Spleen (tissue), 11 donors: ENCODE data around the gene EXOSC6. TPM values are rescaled to one million over a fixed set of nuclear protein-coding genes. Genes with fewer than 3 reads are reported as not detected.

Source experiments
- DNase-seq: peaks from one replicate; pipeline ENCODE4 v3.0.0-alpha.2; 2020
- H3K27ac ChIP-seq, 8 donors: fragments of 200-600 bp; sonication (generic) in 7 of 8; 1 replicate in 4 of 8; 2 replicates in 4 of 8; pipeline versions ENCODE4 v1.5.0 to v1.8.0; 2016 to 2021; ENCODE audit warnings: inconsistent platforms in 4 of 8, mild to moderate bottlenecking in 4 of 8, moderate library complexity in 1 of 8
- H3K27me3 ChIP-seq, 7 donors: fragments of 200-600 bp; sonication (generic) in 6 of 7; replicated peaks in 1 of 7; 1 replicate in 4 of 7; 2 replicates in 3 of 7; pipeline versions ENCODE4 v1.5.0 to v1.8.0; 2016 to 2021; ENCODE audit warnings: inconsistent platforms in 3 of 7, mild to moderate bottlenecking in 1 of 7
- H3K36me3 ChIP-seq, 6 donors: fragments of 200-600 bp; sonication (generic) in 5 of 6; 1 replicate in 4 of 6; 2 replicates in 2 of 6; pipeline versions ENCODE4 v1.5.0 to v1.8.0; 2016 to 2021; ENCODE audit warnings: inconsistent platforms in 2 of 6
- H3K4me1 ChIP-seq, 6 donors: fragments of 200-600 bp; sonication (generic) in 5 of 6; 1 replicate in 3 of 6; 2 replicates in 3 of 6; pipeline versions ENCODE4 v1.5.0 to v1.8.0; 2016 to 2021; ENCODE audit warnings: inconsistent platforms in 3 of 6
- H3K4me3 ChIP-seq, 8 donors: fragments of 200-600 bp; sonication (generic) in 7 of 8; 1 replicate in 4 of 8; 2 replicates in 4 of 8; pipeline versions ENCODE4 v1.5.0 to v1.8.0; 2016 to 2021; ENCODE audit warnings: inconsistent platforms in 4 of 8, mild to moderate bottlenecking in 4 of 8, moderate library complexity in 2 of 8
- H3K9me3 ChIP-seq, 8 donors: fragments of 200-600 bp; sonication (generic) in 7 of 8; 1 replicate in 4 of 8; 2 replicates in 4 of 8; pipeline versions ENCODE4 v1.5.0 to v1.8.0; 2016 to 2021; ENCODE audit warnings: inconsistent platforms in 4 of 8
- CTCF ChIP-seq, 11 experiments: fragments of 200-600 bp in 7 of 11; fragments of 450-650 bp in 4 of 11; sonication (generic) in 4 of 11; IDR thresholded peaks in 8 of 11; conservative IDR thresholded peaks in 3 of 11; 1 replicate in 7 of 11; 2 replicates in 4 of 11; pipeline versions ENCODE4 v1.4.0 to v1.8.0; 2016 to 2021; ENCODE audit warnings: antibody characterized with exemption in 11 of 11, inconsistent platforms in 4 of 11, mild to moderate bottlenecking in 1 of 11
- POLR2A ChIP-seq, 3 donors: fragments of 450-650 bp; IDR thresholded peaks; one replicate each; pipeline ENCODE4 v1.5.1; 2017; ENCODE audit warnings: antibody characterized with exemption in 3 of 3, mild to moderate bottlenecking in 1 of 3
- POLR2AphosphoS5 ChIP-seq, 3 donors: sonication (generic); formaldehyde crosslinking; IDR thresholded peaks; one replicate each; pipeline ENCODE4 v1.5.1; 2017; ENCODE audit warnings: antibody characterized with exemption in 3 of 3
- WGBS, 5 donors: extraction: QIAGEN DNeasy Blood & Tissue Kit in 3 of 5; methylation state at CpG; one replicate each; pipeline versions ENCODE4 v1.1.5 to v1.1.7; 2013 to 2018; 5-methylcytosine and 5-hydroxymethylcytosine counted together
- intact Hi-C: fragments of 100-400 bp; cut with DNase I; formaldehyde crosslinking; loops from one replicate; pipeline ENCODE4 v1.15.0; 2023; ENCODE audit warnings: low total_unique reads
- polyA plus RNA-seq, 3 donors: library from polyadenylated mRNA; stranded (reverse); fragments of 200-250 nt; gene quantifications; one replicate each; pipeline ENCODE4 v1.2.1, GENCODE V29; 2013
- total RNA-seq, 7 donors: library from RNA; depleted of rRNA in 3 of 7; stranded (reverse); fragments of >200 nt in 3 of 7; fragmentation: NEBNext Ultra II Directional in 4 of 7; extraction: Animal tissue kit (Norgen Biotek cat#: 25700) in 4 of 7; gene quantifications; one replicate each; pipeline versions ENCODE4 v1.1.0 to v1.2.1, GENCODE V29; 2016 to 2021
- donor health status: healthy with polysubstance abuse.
- donor health status: DM: no; HTN: no; CAD: no; lungs with moderate emphysema.
- donor health status: DM: no; HTN: no; CAD: no.
- donor health status: Bipolar disorder and iron deficiency.
- donor health status: healthy.
- donor health status: DM: no; HTN: no; CAD: no.
- donor health status: DM: yes; HTN: yes; CAD: no.

The EXOSC6 gene
- total and polyA plus RNA-seq, 10 donors = 10.6 to 35.1 (median 23.8) TPM

DNA sequence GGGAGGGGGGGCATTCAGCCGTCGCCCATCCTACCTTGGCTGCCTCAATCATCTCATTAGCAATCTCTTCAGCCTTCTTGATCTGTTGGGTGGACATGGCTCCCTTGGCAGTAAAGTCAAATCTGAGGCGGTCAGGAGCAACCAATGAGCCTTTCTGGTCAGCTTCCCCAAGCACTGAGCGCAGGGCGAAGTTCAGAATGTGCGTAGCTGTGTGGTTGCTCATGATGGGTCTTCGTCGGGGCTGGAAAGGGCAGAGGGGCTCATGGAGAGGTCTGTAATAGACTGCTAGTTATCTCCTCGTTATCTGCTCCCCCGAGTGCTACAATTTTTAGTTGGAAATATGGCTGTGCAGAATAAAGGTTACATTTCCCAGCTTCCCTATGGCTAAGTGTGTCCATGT lies 7.2 kb upstream of the EXOSC6 start:
- Histone ChIP-seq H3K4me1 (no peaks in the 10 kb centered on the region), H3K27ac (no peak overlapping the region), H3K36me3 (peaks cover 7 to 100% (median 96%) of the 10 kb centered on the region in 6 donors), H3K9me3 (no peaks in the 10 kb centered on the region), H3K4me3 (no peak overlapping the region), H3K27me3 (no peaks in the 10 kb centered on the region)
- WGBS, 5 donors = 95 to 98% (median 95%) methylated on average over 10 of the region's 10 CpGs
- no peak for DNase-seq
- intact Hi-C loops = no loop called here
- TF ChIP-seq CTCF (IDR thresholded peaks at IDR 0.05 in 8 of 11, conservative IDR thresholded peaks at IDR 0.05 in 3 of 11) (no peak), POLR2AphosphoS5 (IDR thresholded peaks at IDR 0.05) (no peak), POLR2A (IDR thresholded peaks at IDR 0.05) (no peak)

DNA sequence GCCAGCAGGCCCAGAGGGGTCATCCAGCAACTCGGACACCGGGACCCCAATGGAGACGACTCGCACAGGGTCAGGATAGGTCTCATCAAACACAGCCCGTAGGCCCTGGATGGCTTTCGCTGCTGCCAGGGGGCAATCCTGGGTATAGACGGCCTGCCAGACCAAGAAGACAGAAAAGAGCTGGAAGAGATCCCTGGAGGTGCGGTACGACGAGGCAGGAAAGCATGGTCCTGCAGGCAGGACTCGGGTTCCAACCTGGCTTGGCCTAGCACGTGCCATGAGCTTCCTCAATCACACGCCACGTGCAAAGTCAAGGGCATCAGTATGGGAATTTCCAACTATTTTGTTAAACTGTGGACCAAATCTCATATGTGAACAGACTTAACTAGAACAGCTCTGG lies 6.3 kb upstream of the EXOSC6 start:
- TF ChIP-seq POLR2AphosphoS5 (IDR thresholded peaks at IDR 0.05) (no peak), POLR2A (IDR thresholded peaks at IDR 0.05) (no peak), CTCF (IDR thresholded peaks at IDR 0.05 in 8 of 11, conservative IDR thresholded peaks at IDR 0.05 in 3 of 11) (no peak)
- no peak overlapping the region for H3K27ac ChIP-seq
- DNase-seq = no peak
- no peak overlapping the region for H3K4me3 ChIP-seq
- H3K9me3 ChIP-seq = no peaks in the 10 kb centered on the region
- no peaks in the 10 kb centered on the region for H3K27me3 ChIP-seq
- WGBS, 5 donors = 92 to 96% (median 93%) methylated on average over 14 of the region's 14 CpGs
- no peaks in the 10 kb centered on the region for H3K4me1 ChIP-seq
- intact Hi-C loops = no loop called here
- peaks cover 3 to 100% (median 95%) of the 10 kb centered on the region in 6 donors for H3K36me3 ChIP-seq

DNA sequence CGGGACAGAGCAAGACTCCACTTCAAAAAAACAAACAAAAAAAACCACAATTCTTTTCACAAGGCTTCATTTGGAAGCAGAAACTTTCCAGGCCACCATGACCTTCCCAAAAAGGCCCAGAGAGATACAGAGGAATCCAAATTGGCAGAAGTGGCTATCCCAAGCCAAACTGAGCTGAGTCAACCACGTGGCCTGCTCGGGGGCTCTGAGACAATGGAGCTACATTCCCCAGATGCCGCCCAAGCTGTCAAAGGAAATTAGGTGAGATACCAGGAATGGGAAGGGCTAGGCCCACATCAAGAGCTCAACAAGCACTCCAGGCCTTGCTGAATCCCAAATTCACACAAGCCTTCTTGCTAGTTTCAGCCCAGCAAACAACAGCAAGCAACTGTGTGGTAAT lies 5.7 kb upstream of the EXOSC6 start:
- no peak overlapping the region for H3K4me3 ChIP-seq
- intact Hi-C loops = no loop called here
- peaks cover 0 to 3% (median 0%) of the 10 kb centered on the region in 6 donors for H3K4me1 ChIP-seq
- no peak for DNase-seq
- H3K36me3 ChIP-seq = peaks cover 3 to 100% (median 95%) of the 10 kb centered on the region in 6 donors
- H3K27me3 ChIP-seq = no peaks in the 10 kb centered on the region
- TF ChIP-seq POLR2AphosphoS5 (IDR thresholded peaks at IDR 0.05) (no peak), CTCF (IDR thresholded peaks at IDR 0.05 in 8 of 11, conservative IDR thresholded peaks at IDR 0.05 in 3 of 11) (no peak), POLR2A (IDR thresholded peaks at IDR 0.05) (no peak)
- 83 to 98% (median 91%) methylated on average over 4 of the region's 4 CpGs for WGBS, 5 donors
- no peak overlapping the region for H3K27ac ChIP-seq
- no peaks in the 10 kb centered on the region for H3K9me3 ChIP-seq

DNA sequence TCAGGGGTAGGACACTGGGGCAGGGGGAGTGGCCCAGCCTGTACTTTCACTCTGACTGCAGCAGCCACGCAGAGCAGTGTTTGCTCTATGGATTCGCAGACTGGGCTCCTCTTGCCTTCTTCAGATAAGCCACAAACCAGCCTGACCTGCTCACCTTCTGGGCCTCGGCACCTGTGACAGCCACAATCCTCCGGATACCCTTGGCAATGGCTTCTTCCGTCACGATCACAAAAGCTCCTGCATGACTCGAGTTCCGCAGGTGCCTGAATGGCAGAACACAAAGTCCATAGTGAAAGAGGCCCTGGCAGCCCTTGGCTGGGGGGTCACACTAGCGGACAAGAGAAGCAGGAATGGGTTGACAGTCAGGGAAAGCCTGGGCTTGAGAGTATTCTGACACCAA lies 3.8 kb upstream of the EXOSC6 start:
- peaks cover 0 to 15% (median 11%) of the 10 kb centered on the region in 6 donors for H3K4me1 ChIP-seq
- intact Hi-C loops = no loop called here
- H3K4me3 ChIP-seq = no peak overlapping the region
- peaks cover 0 to 87% (median 80%) of the 10 kb centered on the region in 6 donors for H3K36me3 ChIP-seq
- no peak for DNase-seq
- H3K9me3 ChIP-seq = no peaks in the 10 kb centered on the region
- H3K27ac ChIP-seq = no peak overlapping the region
- TF ChIP-seq POLR2AphosphoS5 (IDR thresholded peaks at IDR 0.05) (no peak), CTCF (IDR thresholded peaks at IDR 0.05 in 8 of 11, conservative IDR thresholded peaks at IDR 0.05 in 3 of 11) (no peak), POLR2A (IDR thresholded peaks at IDR 0.05) (no peak)
- 87 to 97% (median 91%) methylated on average over 9 of the region's 9 CpGs for WGBS, 5 donors
- H3K27me3 ChIP-seq = no peaks in the 10 kb centered on the region
